IMR-90 (cell line): Measurements from ENCODE around the gene FMN1.

Experiments used
- CEBPB ChIP-seq: IDR thresholded peaks from 2 replicates; pipeline ENCODE4 v1.6.1; 2012; ENCODE audit warnings: low read depth, low read length, improper control_type of control experiment
- CHD1 ChIP-seq: IDR thresholded peaks from 2 replicates; pipeline ENCODE4 v1.6.1; 2012; ENCODE audit warnings: low read depth, low read length, improper control_type of control experiment
- FOS ChIP-seq: fragments of 150-350 bp; IDR thresholded peaks from 2 replicates; pipeline ENCODE4 v1.6.1; 2016; ENCODE audit warnings: low read depth, low read length
- MAFK ChIP-seq: IDR thresholded peaks from 2 replicates; pipeline ENCODE4 v1.6.1; 2012; ENCODE audit warnings: low read depth, low read length, improper control_type of control experiment
- MAZ ChIP-seq: IDR thresholded peaks from 2 replicates; pipeline ENCODE4 v1.6.1; 2012; ENCODE audit warnings: low read depth, mild to moderate bottlenecking, low read length, improper control_type of control experiment, moderate library complexity, borderline replicate concordance
- MXI1 ChIP-seq: IDR thresholded peaks from 2 replicates; pipeline ENCODE4 v1.6.1; 2012; ENCODE audit warnings: low read depth, mild to moderate bottlenecking, low read length, moderate library complexity, borderline replicate concordance
- NFE2L2 ChIP-seq: fragments of 150-350 bp; IDR thresholded peaks from 2 replicates; pipeline ENCODE4 v1.6.1; 2016; ENCODE audit warnings: low read depth, mild to moderate bottlenecking, low read length
- POLR2A ChIP-seq: IDR thresholded peaks from 2 replicates; pipeline ENCODE4 v1.6.1; 2012; ENCODE audit warnings: mild to moderate bottlenecking, low read depth, low read length
- RAD21 ChIP-seq: IDR thresholded peaks from 2 replicates; pipeline ENCODE4 v1.6.1; 2012; ENCODE audit warnings: low read length, improper control_type of control experiment
- RCOR1 ChIP-seq: IDR thresholded peaks from 2 replicates; pipeline ENCODE4 v1.6.1; 2012; ENCODE audit warnings: mild to moderate bottlenecking, low read length, improper control_type of control experiment; ENCODE audit not compliant: insufficient replicate concordance
- SMC3 ChIP-seq: fragments of 150-350 bp; IDR thresholded peaks from 2 replicates; pipeline ENCODE4 v1.6.1; 2016; ENCODE audit warnings: low read depth, mild to moderate bottlenecking, antibody characterized with exemption, low read length, moderate library complexity
- TF ChIP-seq, protein P1 (sequence below): conservative IDR thresholded peaks from 2 replicates; pipeline ENCODE4 v1.5.1; 2012; ENCODE audit warnings: mild to moderate bottlenecking, low read depth, low read length, improper control_type of control experiment
- TF ChIP-seq, protein P2 (sequence below): fragments of 150-350 bp; IDR thresholded peaks from 2 replicates; pipeline ENCODE4 v1.6.1; 2017; ENCODE audit warnings: mild to moderate bottlenecking, antibody characterized with exemption, low read length, low read depth

DNA sequence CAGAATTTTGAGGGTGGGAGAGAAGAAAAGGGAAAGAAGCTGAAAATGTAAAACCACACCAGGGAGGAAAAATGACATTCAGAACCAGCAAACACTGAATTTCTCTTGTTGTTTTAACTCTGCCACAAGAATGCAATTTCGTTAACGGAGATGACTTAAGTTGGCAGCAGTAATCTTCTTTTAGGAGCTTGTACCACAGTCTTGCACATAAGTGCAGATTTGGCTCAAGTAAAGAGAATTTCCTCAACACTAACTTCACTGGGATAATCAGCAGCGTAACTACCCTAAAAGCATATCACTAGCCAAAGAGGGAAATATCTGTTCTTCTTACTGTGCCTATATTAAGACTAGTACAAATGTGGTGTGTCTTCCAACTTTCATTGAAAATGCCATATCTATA, 461.2 kb downstream of the FMN1 start:
- TF ChIP-seq, protein P1, sequence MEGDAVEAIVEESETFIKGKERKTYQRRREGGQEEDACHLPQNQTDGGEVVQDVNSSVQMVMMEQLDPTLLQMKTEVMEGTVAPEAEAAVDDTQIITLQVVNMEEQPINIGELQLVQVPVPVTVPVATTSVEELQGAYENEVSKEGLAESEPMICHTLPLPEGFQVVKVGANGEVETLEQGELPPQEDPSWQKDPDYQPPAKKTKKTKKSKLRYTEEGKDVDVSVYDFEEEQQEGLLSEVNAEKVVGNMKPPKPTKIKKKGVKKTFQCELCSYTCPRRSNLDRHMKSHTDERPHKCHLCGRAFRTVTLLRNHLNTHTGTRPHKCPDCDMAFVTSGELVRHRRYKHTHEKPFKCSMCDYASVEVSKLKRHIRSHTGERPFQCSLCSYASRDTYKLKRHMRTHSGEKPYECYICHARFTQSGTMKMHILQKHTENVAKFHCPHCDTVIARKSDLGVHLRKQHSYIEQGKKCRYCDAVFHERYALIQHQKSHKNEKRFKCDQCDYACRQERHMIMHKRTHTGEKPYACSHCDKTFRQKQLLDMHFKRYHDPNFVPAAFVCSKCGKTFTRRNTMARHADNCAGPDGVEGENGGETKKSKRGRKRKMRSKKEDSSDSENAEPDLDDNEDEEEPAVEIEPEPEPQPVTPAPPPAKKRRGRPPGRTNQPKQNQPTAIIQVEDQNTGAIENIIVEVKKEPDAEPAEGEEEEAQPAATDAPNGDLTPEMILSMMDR: no peak
- TF ChIP-seq POLR2A (no peak), MXI1 (no peak), MAZ (no peak), RAD21 (no peak), MAFK (no peak), RCOR1 (no peak), SMC3 (no peak), CHD1 (no peak), FOS (no peak), CEBPB (no peak), NFE2L2 (no peak)
- TF ChIP-seq, protein P2, sequence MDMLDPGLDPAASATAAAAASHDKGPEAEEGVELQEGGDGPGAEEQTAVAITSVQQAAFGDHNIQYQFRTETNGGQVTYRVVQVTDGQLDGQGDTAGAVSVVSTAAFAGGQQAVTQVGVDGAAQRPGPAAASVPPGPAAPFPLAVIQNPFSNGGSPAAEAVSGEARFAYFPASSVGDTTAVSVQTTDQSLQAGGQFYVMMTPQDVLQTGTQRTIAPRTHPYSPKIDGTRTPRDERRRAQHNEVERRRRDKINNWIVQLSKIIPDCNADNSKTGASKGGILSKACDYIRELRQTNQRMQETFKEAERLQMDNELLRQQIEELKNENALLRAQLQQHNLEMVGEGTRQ: no peak
